KOPT-K1 (cell line): ENCODE results near the gene EML2.
"Not testable (repeated sequence)": the region's sequence is repeated elsewhere in the genome, so short reads cannot be mapped to it uniquely, and the experiment has no call there.

Experiments
- H3K27ac ChIP-seq: fragments of 200-600 bp; sonication (generic); 2 replicates; pipeline ENCODE4 v1.5.1; 2016; ENCODE audit warnings: antibody characterized with exemption, mild to moderate bottlenecking, low read depth, low read length; ENCODE audit not compliant: poor library complexity, severe bottlenecking
- H3K36me3 ChIP-seq: fragments of 200-600 bp; sonication (generic); 2 replicates; pipeline ENCODE4 v1.5.1; 2017; ENCODE audit warnings: antibody characterized with exemption, mild to moderate bottlenecking, low read length, moderate library complexity; ENCODE audit not compliant: insufficient read depth
- H3K9me3 ChIP-seq: fragments of 200-600 bp; sonication (generic); 2 replicates; pipeline ENCODE4 v1.5.1; 2017; ENCODE audit warnings: antibody characterized with exemption, low read length, mild to moderate bottlenecking; ENCODE audit not compliant: insufficient read depth, poor library complexity, severe bottlenecking

Gene EML2, protein sequence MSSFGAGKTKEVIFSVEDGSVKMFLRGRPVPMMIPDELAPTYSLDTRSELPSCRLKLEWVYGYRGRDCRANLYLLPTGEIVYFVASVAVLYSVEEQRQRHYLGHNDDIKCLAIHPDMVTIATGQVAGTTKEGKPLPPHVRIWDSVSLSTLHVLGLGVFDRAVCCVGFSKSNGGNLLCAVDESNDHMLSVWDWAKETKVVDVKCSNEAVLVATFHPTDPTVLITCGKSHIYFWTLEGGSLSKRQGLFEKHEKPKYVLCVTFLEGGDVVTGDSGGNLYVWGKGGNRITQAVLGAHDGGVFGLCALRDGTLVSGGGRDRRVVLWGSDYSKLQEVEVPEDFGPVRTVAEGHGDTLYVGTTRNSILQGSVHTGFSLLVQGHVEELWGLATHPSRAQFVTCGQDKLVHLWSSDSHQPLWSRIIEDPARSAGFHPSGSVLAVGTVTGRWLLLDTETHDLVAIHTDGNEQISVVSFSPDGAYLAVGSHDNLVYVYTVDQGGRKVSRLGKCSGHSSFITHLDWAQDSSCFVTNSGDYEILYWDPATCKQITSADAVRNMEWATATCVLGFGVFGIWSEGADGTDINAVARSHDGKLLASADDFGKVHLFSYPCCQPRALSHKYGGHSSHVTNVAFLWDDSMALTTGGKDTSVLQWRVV

DNA sequence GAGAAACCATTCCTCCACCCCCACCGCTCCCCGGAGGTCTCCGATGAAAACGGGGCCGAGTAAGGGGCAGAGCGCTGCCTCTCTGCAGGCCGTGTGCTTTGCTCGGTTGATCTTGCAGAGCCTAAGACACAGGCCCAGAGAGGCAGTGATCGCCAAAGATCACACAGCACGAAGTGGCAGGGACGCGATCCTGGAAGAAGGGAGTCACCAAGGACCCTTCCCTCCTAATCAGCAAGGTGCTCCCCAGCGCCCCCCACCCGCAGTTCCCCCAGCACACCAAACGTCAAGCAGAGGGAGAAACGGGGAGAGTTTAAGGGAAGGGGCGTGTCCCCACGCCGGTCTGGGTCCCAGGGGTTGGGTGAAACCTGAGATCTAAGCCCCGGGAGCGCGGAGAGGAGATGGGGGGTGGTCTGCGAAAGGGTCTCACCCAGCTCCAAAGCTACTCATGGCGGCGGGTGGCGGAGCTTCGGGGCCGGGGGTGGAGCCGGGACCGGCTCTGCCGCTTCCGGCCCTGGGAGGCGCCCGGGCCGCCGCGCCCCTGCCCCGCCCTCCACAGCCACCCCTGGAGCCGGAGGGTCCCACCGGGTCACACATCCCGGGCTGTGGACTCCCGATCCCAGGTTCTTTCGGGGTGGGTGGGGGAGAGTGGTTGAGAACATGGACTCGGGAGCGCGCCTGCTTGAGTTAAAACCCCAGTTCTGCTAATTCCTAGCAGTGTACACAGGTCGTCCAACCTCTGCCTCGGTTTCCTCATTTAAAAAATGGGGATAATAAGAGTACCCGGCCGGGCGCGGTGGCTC, at the start of gene EML2:
Gene EML2 (minus strand): TSS at position 468 of the 800 bp plus-strand sequence. CDS start 21 bp downstream, at position 447.
- peak within 1 kb of the TSS; percentile 65 for H3K27ac ChIP-seq
- H3K36me3 ChIP-seq = no peaks in the 10 kb centered on the region

DNA sequence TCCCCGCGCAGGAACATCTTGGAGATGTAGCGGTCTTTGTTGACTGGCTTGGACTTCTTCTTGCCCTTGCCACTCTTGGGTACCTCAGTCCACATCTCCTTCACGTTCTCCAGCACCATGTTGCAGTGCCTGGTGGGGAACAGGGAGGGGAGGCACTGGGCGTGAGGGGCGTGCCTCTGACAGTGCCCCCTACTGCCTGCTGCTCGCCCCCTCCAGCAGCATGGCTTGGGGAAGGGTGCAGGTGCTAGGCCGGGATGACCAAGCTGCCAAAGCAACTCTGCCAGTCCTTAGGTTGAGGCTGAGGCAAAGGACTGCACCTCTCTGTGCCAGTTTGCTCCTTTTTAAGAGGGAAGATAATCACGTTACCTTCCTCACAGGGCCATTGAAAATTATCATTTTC, 48.4 kb upstream of the EML2 start:
- no peak overlapping the region for H3K27ac ChIP-seq
- H3K9me3 ChIP-seq = no peaks in the 10 kb centered on the region
- H3K36me3 ChIP-seq = peaks cover 72% of the 10 kb centered on the region

More for the DNA sequence above, at the start of gene EML2:
- H3K9me3 ChIP-seq = no peaks in the 10 kb centered on the region

DNA sequence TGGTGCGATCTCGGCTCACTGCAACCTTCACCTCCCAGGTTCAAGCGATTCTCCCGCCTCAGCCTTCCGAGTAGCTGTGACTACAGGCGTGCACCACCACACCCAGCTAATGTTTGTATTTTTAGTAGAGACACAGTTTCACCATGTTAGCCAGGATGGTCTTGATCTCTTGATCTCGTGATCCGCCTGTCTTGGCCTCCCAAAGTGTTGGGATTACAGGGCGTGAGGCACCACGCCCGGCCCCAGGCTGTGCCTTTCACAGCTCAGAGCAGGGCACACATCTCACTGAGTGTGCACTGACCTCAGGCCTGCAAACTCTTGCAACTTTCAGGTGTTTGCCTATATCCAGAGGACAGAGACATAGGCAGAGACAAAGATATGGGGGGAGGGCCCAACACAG, 45.8 kb upstream of the EML2 start:
- H3K9me3 ChIP-seq, H3K27ac ChIP-seq: not testable (repeated sequence)
- H3K36me3 ChIP-seq = peaks cover 72% of the 10 kb centered on the region

DNA sequence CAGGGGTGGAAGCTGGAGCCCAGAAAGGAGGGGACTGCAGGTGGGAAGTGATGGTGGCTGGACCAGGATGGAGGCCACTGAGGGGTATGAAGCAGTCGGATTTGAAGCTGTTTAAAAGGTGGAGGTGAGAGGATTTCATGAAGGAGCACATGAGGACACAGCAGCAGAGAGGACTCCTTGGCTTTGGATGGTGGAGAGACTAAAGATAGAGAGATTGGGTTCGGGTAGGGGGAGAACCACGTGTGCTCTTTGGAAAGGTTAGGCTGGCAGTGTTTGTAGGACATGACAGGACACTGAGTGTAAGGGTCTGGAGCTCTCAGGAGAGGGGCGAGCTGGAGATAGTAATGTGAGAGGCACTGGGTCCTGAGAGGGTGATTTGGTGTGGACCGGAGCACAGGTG, 43.7 kb upstream of the EML2 start:
- Histone ChIP-seq H3K36me3 (peaks cover 52% of the 10 kb centered on the region), H3K9me3 (no peaks in the 10 kb centered on the region), H3K27ac (no peak overlapping the region)

DNA sequence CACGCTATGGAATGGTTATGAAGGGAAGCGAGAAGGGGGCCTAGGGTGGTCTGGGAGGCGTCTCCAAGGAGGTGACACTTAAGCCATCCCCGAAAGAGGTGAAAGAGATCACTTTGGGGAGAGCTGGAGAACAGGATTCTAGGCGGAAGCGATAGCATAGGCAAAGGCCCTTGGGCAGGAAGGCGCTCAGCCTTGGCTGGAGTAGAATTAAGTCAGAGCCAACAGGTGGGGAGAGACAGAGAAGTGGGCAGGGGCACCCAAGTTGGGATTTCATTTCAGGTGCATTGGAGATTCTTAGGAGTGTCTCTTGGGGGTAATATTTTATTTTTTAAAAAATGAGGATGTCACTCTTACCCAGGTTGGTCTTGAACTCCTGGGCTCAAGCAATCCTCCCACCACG, 42.9 kb upstream of the EML2 start:
- Histone ChIP-seq H3K9me3 (no peaks in the 10 kb centered on the region), H3K36me3 (peaks cover 45% of the 10 kb centered on the region), H3K27ac (peak overlapping the region; percentile 22)

DNA sequence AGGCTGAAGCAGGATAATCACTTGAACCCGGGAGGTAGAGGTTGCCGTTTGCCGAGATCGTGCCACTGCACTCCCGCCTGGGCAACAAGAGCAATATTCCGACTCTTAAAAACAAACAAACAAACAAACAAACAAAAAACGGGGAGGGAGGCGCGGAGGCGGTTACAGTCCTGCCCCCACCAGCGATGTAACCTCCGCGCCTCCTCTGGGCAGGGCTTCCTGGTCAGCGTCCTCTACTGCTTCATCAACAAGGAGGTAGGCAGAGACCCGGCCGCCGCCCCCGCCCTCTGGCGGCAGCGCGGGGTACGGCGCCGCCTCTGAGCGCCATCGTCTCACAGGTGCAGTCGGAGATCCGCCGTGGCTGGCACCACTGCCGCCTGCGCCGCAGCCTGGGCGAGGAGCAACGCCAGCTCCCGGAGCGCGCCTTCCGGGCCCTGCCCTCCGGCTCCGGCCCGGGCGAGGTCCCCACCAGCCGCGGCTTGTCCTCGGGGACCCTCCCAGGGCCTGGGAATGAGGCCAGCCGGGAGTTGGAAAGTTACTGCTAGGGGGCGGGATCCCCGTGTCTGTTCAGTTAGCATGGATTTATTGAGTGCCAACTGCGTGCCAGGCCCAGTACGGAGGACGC, 42.3 kb upstream of the EML2 start:
- Histone ChIP-seq H3K27ac (peak overlapping the region; percentile 22), H3K9me3 (no peaks in the 10 kb centered on the region), H3K36me3 (peaks cover 38% of the 10 kb centered on the region)

DNA sequence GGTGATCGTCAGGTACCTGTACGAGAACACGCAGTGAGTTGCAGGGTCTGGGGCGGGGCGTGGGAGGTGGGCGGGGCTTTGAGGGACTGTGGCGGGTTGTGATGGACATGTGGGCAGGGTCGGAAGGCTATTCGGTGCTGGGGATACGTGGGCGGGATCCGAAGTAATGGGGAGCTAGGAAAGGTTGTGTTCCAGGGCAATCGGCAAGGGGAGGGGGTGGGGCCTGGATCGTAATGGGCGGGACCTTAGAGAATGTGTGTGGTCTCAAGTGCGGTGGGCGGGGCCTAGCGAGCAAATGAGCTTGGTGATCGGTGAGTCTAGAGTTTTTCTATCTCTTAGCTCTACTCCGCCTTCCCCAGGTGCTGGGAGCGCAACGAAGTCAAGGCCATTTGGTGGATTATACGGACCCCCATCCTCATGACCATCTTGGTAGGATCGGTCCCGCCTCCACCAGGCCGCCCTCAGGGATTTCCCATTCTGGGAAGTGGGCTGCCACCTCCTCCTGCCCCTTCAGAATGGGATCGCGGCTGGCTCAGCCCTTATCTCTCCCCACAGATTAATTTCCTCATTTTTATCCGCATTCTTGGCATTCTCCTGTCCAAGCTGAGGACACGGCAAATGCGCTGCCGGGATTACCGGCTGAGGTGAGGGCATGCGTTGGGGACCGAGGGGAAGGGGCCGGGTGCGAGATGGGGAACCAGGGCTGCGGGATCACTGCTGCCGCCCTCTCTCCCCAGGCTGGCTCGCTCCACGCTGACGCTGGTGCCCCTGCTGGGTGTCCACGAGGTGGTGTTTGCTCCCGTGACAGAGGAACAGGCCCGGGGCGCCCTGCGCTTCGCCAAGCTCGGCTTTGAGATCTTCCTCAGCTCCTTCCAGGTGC, 38.4 kb upstream of the EML2 start:
- no peak overlapping the region for H3K27ac ChIP-seq
- H3K9me3 ChIP-seq = no peaks in the 10 kb centered on the region
- H3K36me3 ChIP-seq = no peaks in the 10 kb centered on the region

DNA sequence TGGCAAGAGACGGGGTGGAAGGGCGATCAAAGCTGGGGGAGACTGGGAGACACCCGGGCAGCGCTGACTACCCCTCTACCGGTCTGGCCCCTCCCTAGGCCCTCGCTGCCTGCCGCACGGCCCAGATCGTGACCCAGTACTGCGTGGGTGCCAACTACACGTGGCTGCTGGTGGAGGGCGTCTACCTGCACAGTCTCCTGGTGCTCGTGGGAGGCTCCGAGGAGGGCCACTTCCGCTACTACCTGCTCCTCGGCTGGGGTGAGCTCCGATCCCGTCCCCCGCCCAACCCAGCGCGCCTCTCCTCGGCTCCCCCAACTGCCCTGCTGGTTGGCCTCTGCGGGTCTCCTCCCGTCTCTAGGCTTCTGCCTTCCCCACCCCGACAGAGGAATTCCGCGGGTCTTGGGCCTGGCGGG, 37.7 kb upstream of the EML2 start:
- Histone ChIP-seq H3K9me3 (no peaks in the 10 kb centered on the region), H3K36me3 (no peaks in the 10 kb centered on the region), H3K27ac (no peak overlapping the region)

DNA sequence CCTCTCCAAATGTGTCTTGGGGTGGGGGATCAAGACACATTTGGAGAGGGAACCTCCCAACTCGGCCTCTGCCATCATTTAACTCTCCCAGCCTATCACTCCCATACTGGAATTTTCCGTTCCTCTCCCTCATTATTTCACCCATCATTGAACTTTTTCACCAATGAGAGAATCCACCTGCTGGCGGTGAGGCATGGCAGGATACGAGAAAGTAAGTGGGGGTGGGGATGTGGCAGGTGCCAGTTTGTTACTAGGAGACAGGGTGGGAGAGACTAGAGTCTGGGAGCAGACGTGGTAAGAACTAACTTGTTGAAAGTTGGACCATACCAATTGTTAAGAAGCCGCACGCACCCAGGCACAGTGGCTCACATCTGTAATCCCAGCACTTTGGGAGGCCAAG, 35.7 kb upstream of the EML2 start:
- Histone ChIP-seq H3K9me3 (no peaks in the 10 kb centered on the region), H3K27ac (no peak overlapping the region), H3K36me3 (no peaks in the 10 kb centered on the region)

DNA sequence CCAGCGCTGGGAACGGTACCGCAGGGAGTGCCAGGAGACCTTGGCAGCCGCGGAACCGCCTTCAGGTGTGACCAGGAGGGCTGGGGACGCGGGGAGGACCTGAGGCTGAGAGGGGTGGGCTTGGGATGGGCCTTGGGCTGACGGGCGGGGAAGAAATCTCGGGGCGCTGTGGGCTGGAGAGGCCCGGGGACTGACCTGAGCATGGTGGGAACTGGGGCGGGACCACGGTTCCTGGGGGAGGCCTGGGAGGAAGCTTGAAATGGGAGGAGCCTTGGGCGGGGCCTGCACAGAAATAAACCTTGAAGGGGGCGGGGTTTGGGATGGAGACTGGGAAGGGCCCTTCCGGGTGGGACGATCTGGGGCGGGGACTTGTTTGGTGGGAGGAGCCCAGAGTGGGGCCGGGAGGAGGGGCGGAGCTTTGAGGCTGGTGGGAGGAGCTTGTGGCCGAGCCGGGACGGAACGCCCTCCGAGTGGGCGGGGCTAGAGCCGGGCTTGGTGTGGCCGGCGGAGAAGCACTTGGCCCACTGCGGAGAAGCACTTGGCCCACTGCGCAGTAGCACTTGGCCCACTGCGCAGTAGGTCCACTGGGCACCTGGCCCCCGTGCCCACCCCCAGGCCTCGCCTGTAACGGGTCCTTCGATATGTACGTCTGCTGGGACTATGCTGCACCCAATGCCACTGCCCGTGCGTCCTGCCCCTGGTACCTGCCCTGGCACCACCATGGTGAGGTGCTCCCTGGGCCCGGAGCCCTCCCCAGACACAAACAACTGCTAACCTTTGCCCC, 31.7 kb upstream of the EML2 start:
- no peaks in the 10 kb centered on the region for H3K36me3 ChIP-seq
- no peaks in the 10 kb centered on the region for H3K9me3 ChIP-seq
- H3K27ac ChIP-seq = no peak overlapping the region

DNA sequence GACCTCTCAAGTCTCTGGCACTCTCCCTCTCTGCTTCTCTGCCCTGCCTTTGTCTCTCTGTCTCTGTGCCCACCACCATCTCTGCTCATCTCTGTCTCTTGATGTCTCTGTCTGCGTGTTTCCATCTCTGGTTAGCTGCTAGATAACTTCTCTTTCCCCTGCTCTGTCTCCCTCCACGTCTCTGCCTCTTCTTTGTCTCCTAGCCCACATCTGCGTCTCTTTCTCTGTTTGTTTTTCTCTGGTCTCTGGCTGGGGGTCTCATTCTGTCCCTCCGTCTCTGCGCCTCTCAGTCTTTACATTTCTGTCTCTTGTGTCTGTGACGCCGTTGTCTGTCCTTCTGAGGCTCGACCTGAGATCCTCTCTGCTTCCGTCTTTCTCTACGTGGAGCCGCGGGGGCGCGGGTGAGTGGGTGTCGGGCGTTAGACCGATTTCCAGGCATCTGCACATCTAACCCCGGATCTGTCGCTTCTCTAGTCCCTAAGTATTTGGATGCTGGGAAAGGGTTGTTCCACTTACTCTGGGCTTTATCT, 29.2 kb upstream of the EML2 start:
- no peak overlapping the region for H3K27ac ChIP-seq
- no peaks in the 10 kb centered on the region for H3K36me3 ChIP-seq
- no peaks in the 10 kb centered on the region for H3K9me3 ChIP-seq

DNA sequence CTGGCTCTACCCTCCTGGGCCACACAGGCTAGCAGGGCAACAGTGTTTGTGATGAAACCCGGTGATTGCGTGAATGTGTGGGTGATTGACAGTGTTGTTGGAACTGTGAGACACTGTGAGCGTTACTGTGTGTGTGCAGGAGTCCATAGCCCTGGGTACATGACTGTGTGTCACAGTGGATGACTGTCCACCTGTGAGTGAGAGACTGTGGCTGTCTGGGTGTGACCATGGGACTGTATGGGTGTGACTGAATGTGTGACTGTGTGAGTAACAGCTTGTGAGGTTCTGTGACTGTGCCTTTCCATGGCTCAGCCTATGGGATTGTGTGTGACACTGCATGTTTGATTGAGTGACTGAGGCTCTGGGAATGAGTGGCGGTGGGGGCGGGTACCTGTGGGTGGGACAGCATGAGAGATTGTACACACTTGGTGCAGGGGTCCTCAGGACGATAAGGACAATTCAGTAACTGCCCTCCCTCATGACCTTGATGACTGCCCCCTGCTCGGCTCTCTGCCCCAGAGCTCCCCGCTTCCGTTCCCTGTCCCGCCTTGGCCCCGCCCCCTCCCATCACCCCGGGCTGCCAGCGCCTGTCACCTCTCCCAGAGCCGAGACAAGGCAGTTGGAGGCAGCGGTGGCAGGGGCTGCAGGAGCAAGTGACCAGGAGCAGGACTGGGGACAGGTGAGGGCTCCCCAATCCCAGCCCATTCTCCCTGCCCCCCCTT, 28.6 kb upstream of the EML2 start, which contains the start of gene GIPR:
Gene GIPR (plus strand): TSS at position 602 of the 722 bp plus-strand sequence. CDS start 1,300 bp downstream, outside the sequence.
- H3K36me3 ChIP-seq = no peaks in the 10 kb centered on the region
- no peaks in the 10 kb centered on the region for H3K9me3 ChIP-seq
- no peak within 1 kb of the TSS for H3K27ac ChIP-seq

DNA sequence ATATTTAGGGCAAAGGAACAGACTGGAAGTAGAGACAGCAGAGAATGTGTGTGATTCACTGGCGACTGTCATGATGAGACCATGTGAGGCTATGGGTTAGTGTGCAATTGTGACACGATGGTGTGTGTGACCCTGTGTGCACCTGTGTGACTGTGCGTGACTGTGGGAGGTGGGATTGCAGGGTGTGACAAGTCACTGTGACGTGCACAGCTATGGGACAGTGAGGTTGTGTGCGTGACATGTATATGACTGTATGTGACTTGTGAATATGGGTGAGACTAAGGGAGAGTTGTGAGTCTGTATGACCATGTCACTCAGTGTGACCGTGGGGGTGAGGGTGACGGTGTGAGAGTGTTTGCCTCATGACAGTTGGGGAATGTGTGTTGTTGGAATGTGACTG, 25.4 kb upstream of the EML2 start:
- H3K27ac ChIP-seq = no peak overlapping the region
- no peaks in the 10 kb centered on the region for H3K36me3 ChIP-seq
- no peaks in the 10 kb centered on the region for H3K9me3 ChIP-seq
